Lower leg skin (tissue), 3 donors: ENCODE data around the gene ARHGAP23.

Source experiments
- POLR2A ChIP-seq, 2 donors: fragments of 450-650 bp; IDR thresholded peaks; one replicate each; pipeline ENCODE4 v1.6.1; 2016 to 2017; ENCODE audit warnings: antibody characterized with exemption in 2 of 2, mild to moderate bottlenecking in 1 of 2, moderate library complexity in 1 of 2
- TF ChIP-seq, protein P1 (sequence below), 3 donors: fragments of 450-650 bp; IDR thresholded peaks; one replicate each; pipeline ENCODE4 v1.5.1; 2016; ENCODE audit warnings: antibody characterized with exemption in 3 of 3, mild to moderate bottlenecking in 3 of 3, moderate library complexity in 2 of 3

DNA sequence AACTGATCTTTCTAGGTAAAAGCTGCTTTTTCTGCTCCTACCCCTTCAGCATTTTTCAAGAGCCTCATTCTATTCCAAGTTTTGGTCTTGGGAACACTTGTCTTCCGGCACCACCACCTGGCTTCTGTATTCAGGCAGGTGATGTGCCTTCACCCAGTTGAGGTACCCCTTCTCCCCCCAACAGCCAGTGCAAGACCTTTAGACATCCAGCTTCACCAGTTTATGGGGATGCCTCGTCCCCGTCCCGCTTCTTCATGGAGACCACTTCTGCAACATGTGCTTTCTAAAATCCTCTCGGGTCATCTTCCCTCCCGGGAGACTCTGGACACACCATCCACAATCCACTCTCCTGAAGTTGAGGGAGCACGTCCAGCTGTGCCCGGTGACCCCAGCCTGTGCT, 107.6 kb downstream of the ARHGAP23 start:
- TF ChIP-seq, protein P1, sequence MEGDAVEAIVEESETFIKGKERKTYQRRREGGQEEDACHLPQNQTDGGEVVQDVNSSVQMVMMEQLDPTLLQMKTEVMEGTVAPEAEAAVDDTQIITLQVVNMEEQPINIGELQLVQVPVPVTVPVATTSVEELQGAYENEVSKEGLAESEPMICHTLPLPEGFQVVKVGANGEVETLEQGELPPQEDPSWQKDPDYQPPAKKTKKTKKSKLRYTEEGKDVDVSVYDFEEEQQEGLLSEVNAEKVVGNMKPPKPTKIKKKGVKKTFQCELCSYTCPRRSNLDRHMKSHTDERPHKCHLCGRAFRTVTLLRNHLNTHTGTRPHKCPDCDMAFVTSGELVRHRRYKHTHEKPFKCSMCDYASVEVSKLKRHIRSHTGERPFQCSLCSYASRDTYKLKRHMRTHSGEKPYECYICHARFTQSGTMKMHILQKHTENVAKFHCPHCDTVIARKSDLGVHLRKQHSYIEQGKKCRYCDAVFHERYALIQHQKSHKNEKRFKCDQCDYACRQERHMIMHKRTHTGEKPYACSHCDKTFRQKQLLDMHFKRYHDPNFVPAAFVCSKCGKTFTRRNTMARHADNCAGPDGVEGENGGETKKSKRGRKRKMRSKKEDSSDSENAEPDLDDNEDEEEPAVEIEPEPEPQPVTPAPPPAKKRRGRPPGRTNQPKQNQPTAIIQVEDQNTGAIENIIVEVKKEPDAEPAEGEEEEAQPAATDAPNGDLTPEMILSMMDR (IDR thresholded peaks at IDR 0.05) = no peak
- TF ChIP-seq POLR2A (IDR thresholded peaks at IDR 0.05) = no peak
